Limb (tissue), 2 donors: Measurements from ENCODE around the gene DLG5.

Experiments used
- DNase-seq, 2 donors: peaks; one replicate each; pipeline ENCODE4 v3.0.0-alpha.2; 2016; ENCODE audit errors: extremely low spot score in 2 of 2

Gene DLG5

GRCh38 chr10:77820349-77820748 lies 106.2 kb downstream of the DLG5 start:
- no peak for DNase-seq

- no peak for DNase-seq
Observed at GRCh38 chr10:77819210-77820112, 107.1 kb downstream of the DLG5 start.

GRCh38 chr10:77818378-77818777 lies 108.2 kb downstream of the DLG5 start:
- no peak for DNase-seq

- no peak for DNase-seq
Observed at GRCh38 chr10:77817541-77817940, 109.0 kb downstream of the DLG5 start.

- DNase-seq = no peak
Observed at GRCh38 chr10:77816311-77816710, 110.2 kb downstream of the DLG5 start.

GRCh38 chr10:77812741-77813140 lies 113.8 kb downstream of the DLG5 start:
- DNase-seq = no peak

GRCh38 chr10:77811831-77812430 lies 114.6 kb downstream of the DLG5 start:
- no peak for DNase-seq

- no peak for DNase-seq
Observed at GRCh38 chr10:77810446-77811335, 115.9 kb downstream of the DLG5 start.

GRCh38 chr10:77809336-77809735 lies 117.2 kb downstream of the DLG5 start:
- no peak for DNase-seq

GRCh38 chr10:77807706-77808105 lies 118.8 kb downstream of the DLG5 start:
- DNase-seq = no peak

GRCh38 chr10:77806511-77807157 lies 119.9 kb downstream of the DLG5 start:
- DNase-seq = no peak

- no peak for DNase-seq
Observed at GRCh38 chr10:77805676-77806075, 120.9 kb downstream of the DLG5 start.

- DNase-seq = no peak
Observed at GRCh38 chr10:77804371-77804770, 122.2 kb downstream of the DLG5 start.

- no peak for DNase-seq
Observed at GRCh38 chr10:77801474-77802161, 124.9 kb downstream of the DLG5 start.

GRCh38 chr10:77800738-77801266 lies 125.8 kb downstream of the DLG5 start:
- DNase-seq = no peak

- no peak for DNase-seq
Observed at GRCh38 chr10:77800320-77800719, 126.2 kb downstream of the DLG5 start.

- no peak for DNase-seq
Observed at GRCh38 chr10:77799352-77799751, 127.2 kb downstream of the DLG5 start.

GRCh38 chr10:77798940-77799339 lies 127.6 kb downstream of the DLG5 start:
- no peak for DNase-seq

GRCh38 chr10:77796311-77796915 lies 130.1 kb downstream of the DLG5 start:
- no peak for DNase-seq

- DNase-seq = no peak
Observed at GRCh38 chr10:77795426-77796055, 131.0 kb downstream of the DLG5 start.
